Natural killer cell treated with Interleukin-12 subunit alpha and Interleukin-12 subunit beta and Interleukin-15 and Interleukin-18, amount 100 ng/mL, for 72 hours (primary cell): Measurements from ENCODE around the gene CRYBA4. TPM values are rescaled to one million over a fixed set of nuclear protein-coding genes. Genes with fewer than 3 reads are reported as not detected.
A peak's percentile ranks its signal among the peaks of the same experiment; 100 is the strongest.

Source experiments
- ATAC-seq, 2 donors: fragments of 150-1000 bp; cut with Tn5 transposase in 1 of 2; sonication (Bioruptor Pico), chemical (Tn5 transposase) in 1 of 2; 2 replicates each; pipeline ENCODE4 v1.10.0; 2021
- DNase-seq: peaks from one replicate; pipeline ENCODE4 v3.0.0; 2022; ENCODE audit warnings: low spot score
- H3K27ac Mint-ChIP-seq, 2 donors: 1 replicate in 1 of 2; 2 replicates in 1 of 2; pipeline ENCODE4 v1.8.0; 2022; ENCODE audit warnings: mixed read lengths in 2 of 2, mild to moderate bottlenecking in 1 of 2, moderate library complexity in 1 of 2
- H3K27me3 Mint-ChIP-seq, 2 donors: 1 replicate in 1 of 2; 2 replicates in 1 of 2; pipeline ENCODE4 v1.8.0; 2022; ENCODE audit warnings: mixed read lengths in 2 of 2
- H3K36me3 Mint-ChIP-seq: one replicate; pipeline ENCODE4 v1.8.0; 2022; ENCODE audit warnings: mixed read lengths
- H3K4me1 Mint-ChIP-seq, 2 donors: 1 replicate in 1 of 2; 2 replicates in 1 of 2; pipeline ENCODE4 v1.8.0; 2022; ENCODE audit warnings: low read depth in 2 of 2, mixed read lengths in 2 of 2, mild to moderate bottlenecking in 1 of 2
- H3K4me3 Mint-ChIP-seq: one replicate; pipeline ENCODE4 v1.8.0; 2022; ENCODE audit warnings: mixed read lengths
- H3K9me3 Mint-ChIP-seq: 2 replicates; pipeline ENCODE4 v1.8.0; 2022; ENCODE audit warnings: mixed read lengths
- total RNA-seq, 2 donors: library from RNA; stranded (reverse); gene quantifications; one replicate each; pipeline ENCODE4 v1.2.3, GENCODE V29; 2022

CRYBA4 gene
- total RNA-seq, 2 donors from 2014 or later, result not detected

DNA sequence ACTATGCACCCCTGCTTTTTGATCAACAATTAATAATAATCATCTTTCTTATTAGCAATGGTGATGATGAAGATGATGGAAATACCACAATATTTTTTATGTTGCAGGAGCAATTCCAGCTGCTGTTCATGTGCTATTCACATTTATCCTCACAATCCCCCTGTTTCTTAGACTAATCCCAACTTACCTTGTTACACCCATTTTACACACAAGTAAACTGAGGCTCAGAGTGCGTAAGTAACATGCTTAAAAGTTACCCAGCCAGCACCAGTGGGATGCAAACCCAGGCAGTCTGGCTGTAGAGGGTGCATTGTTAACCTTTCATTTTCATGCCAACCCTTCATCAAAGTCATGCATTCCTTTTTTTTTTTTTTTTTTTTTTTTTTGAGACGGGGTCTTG lies 1.6 kb upstream of the CRYBA4 start:
- Mint-ChIP-seq H3K4me3 (no peak overlapping the region), H3K27me3 (no peaks in the 10 kb centered on the region), H3K27ac (no peak overlapping the region), H3K4me1 (peaks cover 15 to 29% of the 10 kb centered on the region in 2 donors), H3K9me3 (no peaks in the 10 kb centered on the region), H3K36me3 (no peaks in the 10 kb centered on the region)
- ATAC-seq, result no peak
- DNase-seq, result no peak

DNA sequence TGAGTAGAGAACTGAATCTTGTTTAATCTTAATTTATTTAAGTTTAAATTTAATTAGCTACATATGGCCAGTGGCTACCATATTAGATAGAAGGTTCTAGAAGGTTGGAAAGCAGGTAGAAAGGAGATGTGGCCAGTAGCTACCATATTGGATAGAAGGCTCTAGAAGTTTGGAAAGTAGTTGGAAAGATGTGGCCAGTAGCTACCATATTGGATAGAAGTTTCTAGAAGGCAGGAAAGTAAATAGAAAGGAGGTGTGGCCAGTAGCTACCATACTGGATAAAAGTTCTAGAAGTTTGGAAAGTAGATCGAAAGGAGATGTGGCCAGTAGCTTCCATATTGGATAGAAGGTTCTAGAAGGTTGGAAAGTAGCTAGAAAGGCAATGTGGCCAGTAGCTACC lies 2.2 kb downstream of the CRYBA4 start:
- ATAC-seq (no peak), DNase-seq (no peak)
- H3K4me3 Mint-ChIP-seq, result no peak overlapping the region
- H3K27ac Mint-ChIP-seq, result no peak overlapping the region
- no peaks in the 10 kb centered on the region for H3K9me3 Mint-ChIP-seq
- no peaks in the 10 kb centered on the region for H3K36me3 Mint-ChIP-seq
- H3K4me1 Mint-ChIP-seq, result peaks cover 15 to 18% of the 10 kb centered on the region in 2 donors
- no peaks in the 10 kb centered on the region for H3K27me3 Mint-ChIP-seq

DNA sequence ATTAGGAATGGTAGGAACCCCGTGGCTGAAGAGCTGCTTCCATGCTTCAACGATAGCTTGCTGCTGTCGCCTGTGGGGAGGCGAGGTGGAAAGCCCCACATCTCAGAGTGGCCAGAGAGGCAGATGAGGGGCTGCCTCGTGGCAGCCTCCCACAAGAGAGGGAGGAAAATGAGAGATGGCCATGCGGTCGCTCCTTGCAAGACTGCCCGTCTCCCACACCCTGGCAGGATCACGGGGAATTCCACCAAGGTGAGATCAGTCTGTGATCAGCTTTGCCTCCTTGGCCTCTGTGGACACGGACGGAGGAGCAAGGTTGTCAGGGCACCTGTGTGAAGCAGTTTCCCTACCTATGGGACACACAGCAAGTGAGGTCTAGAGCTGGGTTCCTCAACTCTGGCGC lies 3.0 kb downstream of the CRYBA4 start:
- Mint-ChIP-seq H3K36me3 (no peaks in the 10 kb centered on the region), H3K4me3 (no peak overlapping the region), H3K9me3 (no peaks in the 10 kb centered on the region), H3K27ac (no peak overlapping the region), H3K27me3 (no peaks in the 10 kb centered on the region), H3K4me1 (peaks cover 14 to 17% of the 10 kb centered on the region in 2 donors)
- no peak for ATAC-seq
- no peak for DNase-seq

DNA sequence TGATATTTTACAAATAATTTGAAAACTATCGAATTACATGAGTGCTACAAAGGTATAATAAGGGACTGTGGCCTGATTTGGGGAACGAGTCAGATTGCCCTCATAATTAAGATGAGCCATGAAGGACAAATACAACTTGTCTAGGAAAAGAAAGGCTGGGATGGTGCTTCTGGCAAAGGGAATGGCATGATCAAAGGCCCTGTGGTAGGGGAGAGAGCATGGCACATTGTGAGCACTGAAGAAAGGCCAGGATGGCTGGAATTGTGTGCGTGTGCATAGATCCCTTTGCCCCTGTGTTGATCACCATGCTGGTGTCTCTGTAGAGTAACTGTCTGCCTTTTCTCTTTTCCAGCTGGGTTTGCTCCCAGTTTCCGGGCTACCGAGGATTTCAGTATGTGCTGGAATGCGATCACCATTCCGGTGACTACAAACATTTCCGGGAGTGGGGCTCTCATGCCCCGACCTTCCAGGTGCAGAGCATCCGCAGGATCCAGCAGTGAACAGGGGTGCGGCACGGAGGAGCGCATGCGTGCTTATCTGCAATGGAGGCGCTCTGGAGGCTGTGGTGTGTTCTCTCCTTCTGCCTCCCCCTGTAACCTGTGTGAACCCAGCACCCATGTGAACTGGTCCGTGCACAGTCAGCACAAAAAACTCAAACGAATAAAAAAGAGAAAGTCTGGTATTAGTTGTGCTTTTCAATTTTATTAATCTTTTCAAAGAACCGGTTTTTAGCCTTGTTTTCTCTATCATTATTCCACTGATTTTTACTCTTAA lies 8.4 kb downstream of the CRYBA4 start:
- Mint-ChIP-seq H3K36me3 (no peaks in the 10 kb centered on the region), H3K27me3 (no peaks in the 10 kb centered on the region), H3K4me3 (no peak overlapping the region), H3K27ac (no peak overlapping the region), H3K4me1 (peaks cover 17 to 33% of the 10 kb centered on the region in 2 donors), H3K9me3 (no peaks in the 10 kb centered on the region)
- ATAC-seq, result no peak
- DNase-seq, result no peak

DNA sequence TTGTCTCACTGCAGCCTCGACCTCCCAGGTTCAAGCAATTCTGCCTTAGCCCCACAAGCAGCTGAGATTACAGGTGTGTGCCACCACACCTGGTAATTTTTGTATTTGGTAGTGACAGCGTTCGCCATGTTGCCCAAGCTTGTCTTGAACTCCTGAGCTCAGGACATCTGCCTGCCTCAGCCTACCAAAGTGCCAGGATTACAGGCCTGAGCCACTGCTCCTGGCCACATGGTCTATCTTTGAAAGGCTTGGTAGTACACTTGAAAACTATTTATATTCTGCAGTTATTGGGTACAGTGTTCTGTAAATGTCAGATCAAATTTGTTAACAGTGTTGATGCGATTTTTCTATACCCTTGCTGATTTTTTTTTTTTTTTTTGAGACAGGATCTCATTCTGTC lies 9.5 kb downstream of the CRYBA4 start:
- Mint-ChIP-seq H3K27ac (no peak overlapping the region), H3K4me1 (peaks cover 17 to 33% of the 10 kb centered on the region in 2 donors), H3K9me3 (no peaks in the 10 kb centered on the region), H3K4me3 (no peak overlapping the region), H3K36me3 (no peaks in the 10 kb centered on the region), H3K27me3 (no peaks in the 10 kb centered on the region)
- DNase-seq (no peak), ATAC-seq (no peak)

DNA sequence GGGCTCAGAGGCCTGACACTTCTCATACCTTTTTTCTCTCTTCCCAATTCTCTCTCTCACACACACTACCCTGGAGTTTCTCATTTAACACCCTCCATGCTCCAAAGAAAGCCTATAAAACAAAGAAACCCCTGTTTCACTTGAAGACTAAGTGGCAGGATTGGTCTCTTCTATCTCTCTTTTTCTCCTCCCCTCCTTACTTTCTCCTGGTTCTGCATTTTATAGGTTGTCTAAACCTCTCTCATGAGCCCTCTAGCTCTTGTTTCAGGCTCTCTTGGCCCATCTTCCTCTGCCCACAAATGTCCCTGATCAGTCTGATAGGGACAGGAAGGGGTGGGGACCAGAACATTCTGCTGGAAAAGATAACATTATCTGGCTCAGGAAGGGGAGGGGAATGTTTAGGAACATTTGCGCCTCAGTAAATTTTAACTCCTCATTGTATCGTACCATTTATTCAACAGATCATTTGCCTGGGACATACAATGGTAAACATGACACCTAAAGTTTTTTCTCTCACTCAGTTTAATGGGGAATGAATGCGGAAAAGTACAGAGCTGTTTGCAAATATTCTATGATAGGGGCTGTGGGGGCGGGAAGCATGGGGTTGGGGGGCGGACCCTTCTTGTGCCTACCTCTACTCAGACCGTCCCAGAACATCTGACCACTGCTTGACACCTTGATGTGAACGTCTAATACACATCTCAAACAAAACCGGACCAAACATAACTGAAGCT lies 10.8 kb downstream of the CRYBA4 start:
- no peaks in the 10 kb centered on the region for H3K27me3 Mint-ChIP-seq
- no peak for ATAC-seq
- H3K4me3 Mint-ChIP-seq, result no peak overlapping the region
- H3K36me3 Mint-ChIP-seq, result no peaks in the 10 kb centered on the region
- DNase-seq, result no peak
- H3K4me1 Mint-ChIP-seq, result peaks cover 17 to 33% of the 10 kb centered on the region in 2 donors
- peak overlapping the region in 1 of 2 donors; percentile 10 for H3K27ac Mint-ChIP-seq
- H3K9me3 Mint-ChIP-seq, result no peaks in the 10 kb centered on the region

DNA sequence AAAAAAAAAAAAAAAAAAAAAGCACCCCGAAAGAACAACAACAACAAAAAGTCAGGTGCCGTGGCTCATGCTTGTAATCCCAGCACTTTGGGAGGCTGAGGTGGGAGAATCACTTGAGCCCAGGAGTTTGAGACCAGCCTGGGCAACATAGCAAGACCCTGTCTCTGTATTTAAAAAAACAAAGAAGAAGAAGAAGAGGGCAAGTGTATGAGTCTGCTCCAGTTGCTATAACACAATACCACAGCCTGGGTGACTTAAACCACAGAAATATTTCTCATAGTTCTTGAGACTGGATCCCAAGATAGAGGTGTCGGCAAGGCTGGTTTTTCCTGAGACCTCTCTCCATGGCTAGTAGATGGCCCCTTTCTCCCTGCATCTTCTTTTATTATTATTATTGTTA lies 12.4 kb downstream of the CRYBA4 start:
- H3K27ac Mint-ChIP-seq, result peak overlapping the region in 1 of 2 donors; percentile 4
- H3K4me1 Mint-ChIP-seq, result peaks cover 7 to 22% of the 10 kb centered on the region in 2 donors
- H3K4me3 Mint-ChIP-seq, result no peak overlapping the region
- H3K36me3 Mint-ChIP-seq, result no peaks in the 10 kb centered on the region
- no peak for ATAC-seq
- H3K9me3 Mint-ChIP-seq, result no peaks in the 10 kb centered on the region
- no peaks in the 10 kb centered on the region for H3K27me3 Mint-ChIP-seq
- no peak for DNase-seq

DNA sequence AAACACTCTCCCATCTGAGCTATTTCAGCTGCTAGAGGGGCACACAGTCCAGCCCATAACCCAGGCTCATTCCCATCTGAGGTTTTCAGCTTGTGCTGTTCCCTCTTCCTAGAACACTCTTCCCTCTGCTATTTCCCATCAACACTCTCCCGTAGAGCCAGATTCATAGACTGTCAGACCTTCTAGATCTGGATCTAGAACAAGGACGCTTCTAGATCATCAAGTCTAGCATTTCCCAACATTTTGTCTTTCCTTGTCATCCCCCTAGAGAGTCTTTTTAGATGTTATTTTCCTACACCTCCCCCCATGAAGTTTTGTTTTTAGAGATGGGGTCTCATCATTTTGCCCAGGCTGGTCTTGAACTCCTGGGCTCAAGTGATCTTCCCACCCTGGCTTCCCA lies 13.4 kb downstream of the CRYBA4 start:
- Mint-ChIP-seq H3K27me3 (no peaks in the 10 kb centered on the region), H3K36me3 (no peaks in the 10 kb centered on the region), H3K4me3 (no peak overlapping the region), H3K27ac (peak overlapping the region in 1 of 2 donors; percentile 23), H3K9me3 (no peaks in the 10 kb centered on the region), H3K4me1 (peaks cover 10 to 22% of the 10 kb centered on the region in 2 donors)
- DNase-seq, result no peak
- ATAC-seq, result no peak

DNA sequence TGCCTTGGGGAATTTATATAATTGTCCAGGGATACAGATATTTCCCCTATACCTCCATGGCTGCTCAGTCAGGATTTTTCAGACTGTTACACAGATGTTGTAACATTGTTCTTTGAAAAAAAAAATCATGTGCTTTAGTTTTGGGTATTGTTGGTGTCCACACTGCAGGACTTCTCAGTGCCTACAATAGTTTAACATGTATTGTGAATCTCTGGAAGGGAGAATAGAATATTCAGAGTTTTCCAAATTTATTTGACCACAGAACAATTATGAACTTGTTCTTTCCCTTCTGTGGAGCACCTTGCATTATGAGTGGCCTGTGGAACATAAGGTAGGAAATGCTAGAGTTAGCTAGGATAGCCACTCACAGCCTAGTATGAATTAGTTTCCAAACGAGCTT lies 14.5 kb downstream of the CRYBA4 start:
- H3K27me3 Mint-ChIP-seq, result no peaks in the 10 kb centered on the region
- DNase-seq (no peak), ATAC-seq (no peak)
- no peak overlapping the region for H3K4me3 Mint-ChIP-seq
- H3K27ac Mint-ChIP-seq, result no peak overlapping the region
- peaks cover 16 to 22% of the 10 kb centered on the region in 2 donors for H3K4me1 Mint-ChIP-seq
- H3K9me3 Mint-ChIP-seq, result no peaks in the 10 kb centered on the region
- no peaks in the 10 kb centered on the region for H3K36me3 Mint-ChIP-seq

DNA sequence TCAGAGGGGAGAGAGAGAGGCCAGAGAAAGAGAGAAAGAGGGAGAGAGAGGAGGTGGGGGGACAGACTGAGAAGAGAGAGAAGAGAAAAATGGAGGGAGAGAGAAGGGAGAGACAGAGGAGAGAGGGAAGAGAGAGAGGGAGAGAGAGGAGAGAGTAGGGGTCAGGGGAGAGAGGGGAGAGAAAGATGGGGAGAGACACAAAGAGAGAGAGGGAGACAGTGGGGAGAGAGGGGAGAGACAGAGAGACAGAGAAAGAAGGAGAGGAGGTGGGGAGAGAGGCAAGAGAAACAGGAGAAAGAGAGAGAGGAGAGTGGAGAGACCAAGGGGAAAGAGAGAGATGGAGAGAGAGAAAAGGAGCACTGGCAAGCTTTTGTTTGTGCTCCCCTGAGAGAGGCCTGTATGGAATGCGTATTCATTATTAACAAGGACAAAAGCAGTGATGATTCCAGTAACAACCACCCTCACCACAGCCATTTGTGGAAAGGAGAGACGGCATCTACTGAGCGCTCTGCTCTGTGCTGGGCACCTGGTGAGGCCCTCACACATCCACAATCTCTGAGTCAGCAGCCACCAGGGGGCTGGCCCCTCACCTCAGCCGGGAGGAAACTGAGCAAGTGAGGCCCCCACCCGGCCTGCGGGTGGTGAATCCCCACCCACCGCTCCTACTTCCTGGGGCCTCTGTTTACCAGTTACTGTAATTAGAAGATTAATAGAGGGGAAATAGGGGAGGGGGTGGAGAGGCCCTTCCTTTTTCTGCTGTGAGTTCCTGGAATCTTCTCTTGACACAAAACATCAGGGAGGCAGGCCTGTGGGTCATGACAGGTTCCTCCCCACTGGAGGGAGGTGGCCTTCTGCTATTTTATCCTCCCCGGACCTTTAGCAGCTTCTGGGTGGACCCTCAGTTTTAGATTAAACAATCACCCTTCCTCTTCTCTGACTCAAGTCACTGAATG lies 21.0 kb downstream of the CRYBA4 start:
- Mint-ChIP-seq H3K27ac (peak overlapping the region; percentile 99), H3K4me3 (peak overlapping the region; percentile 84), H3K4me1 (peaks cover 63 to 67% of the 10 kb centered on the region in 2 donors), H3K9me3 (no peaks in the 10 kb centered on the region), H3K27me3 (no peaks in the 10 kb centered on the region), H3K36me3 (no peaks in the 10 kb centered on the region)
- peak; percentile 90 for DNase-seq
- peak; percentile 88 to 93 for ATAC-seq

DNA sequence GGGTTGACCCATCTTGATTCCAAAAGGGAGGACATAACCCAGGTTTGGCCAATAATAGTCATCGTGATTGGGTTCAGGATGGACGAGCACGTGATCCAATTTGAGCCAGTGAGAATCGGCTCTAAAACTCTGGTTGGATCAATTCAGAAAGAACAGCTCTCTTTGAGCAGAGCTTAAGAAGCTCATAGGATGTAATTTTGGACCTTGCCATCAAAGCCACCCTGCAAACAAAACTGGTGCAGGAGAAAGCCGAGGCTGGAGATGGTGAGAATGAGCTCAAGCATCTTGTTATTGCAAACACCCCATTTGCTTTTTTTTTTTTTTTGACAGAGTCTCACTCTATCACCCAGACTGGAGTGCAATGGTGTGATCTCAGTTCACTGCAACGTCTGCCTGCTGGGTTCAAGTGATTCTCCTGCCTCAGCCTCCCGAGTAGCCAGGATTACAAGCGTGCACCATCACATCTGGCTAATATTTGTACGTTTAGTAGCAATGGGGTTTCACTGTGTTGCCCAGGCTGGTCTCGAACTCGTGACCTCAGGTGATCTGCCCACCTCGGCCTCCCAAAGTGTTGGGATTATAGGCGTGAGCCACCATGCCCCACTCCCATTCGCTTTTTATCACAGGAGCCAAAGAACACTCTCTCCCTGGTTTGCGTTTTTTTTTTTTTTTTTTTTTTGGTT lies 21.8 kb downstream of the CRYBA4 start:
- no peaks in the 10 kb centered on the region for H3K36me3 Mint-ChIP-seq
- H3K27ac Mint-ChIP-seq, result peak overlapping the region; percentile 99
- no peak for DNase-seq
- H3K4me1 Mint-ChIP-seq, result peaks cover 71 to 75% of the 10 kb centered on the region in 2 donors
- H3K4me3 Mint-ChIP-seq, result peak overlapping the region; percentile 84
- no peaks in the 10 kb centered on the region for H3K9me3 Mint-ChIP-seq
- H3K27me3 Mint-ChIP-seq, result no peaks in the 10 kb centered on the region
- ATAC-seq, result peak in 1 of 2 donors; percentile 4

DNA sequence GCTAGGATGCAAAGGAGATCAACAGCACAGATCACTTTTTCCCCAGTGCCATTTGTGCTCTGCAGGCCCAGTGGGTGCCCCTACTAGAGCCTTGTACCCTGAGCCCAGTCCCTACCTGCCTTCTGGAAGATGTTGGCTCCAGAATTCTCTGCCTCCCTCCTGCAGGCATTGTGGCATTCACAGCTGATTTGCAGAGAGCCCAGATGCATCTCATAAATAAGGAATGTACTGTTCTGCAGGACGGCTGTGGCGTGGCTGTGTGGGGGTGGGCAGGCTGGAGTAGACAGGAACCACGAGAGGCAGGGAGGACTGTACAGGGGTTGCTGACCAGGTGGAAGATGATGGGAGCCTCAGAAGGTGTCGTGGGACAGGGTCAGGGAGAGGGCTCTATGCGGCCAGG lies 24.4 kb downstream of the CRYBA4 start:
- H3K9me3 Mint-ChIP-seq, result no peaks in the 10 kb centered on the region
- no peak overlapping the region for H3K27ac Mint-ChIP-seq
- H3K4me3 Mint-ChIP-seq, result no peak overlapping the region
- H3K27me3 Mint-ChIP-seq, result peaks cover 0 to 2% of the 10 kb centered on the region in 2 donors
- DNase-seq (no peak), ATAC-seq (no peak)
- H3K36me3 Mint-ChIP-seq, result no peaks in the 10 kb centered on the region
- H3K4me1 Mint-ChIP-seq, result peaks cover 75 to 92% of the 10 kb centered on the region in 2 donors

DNA sequence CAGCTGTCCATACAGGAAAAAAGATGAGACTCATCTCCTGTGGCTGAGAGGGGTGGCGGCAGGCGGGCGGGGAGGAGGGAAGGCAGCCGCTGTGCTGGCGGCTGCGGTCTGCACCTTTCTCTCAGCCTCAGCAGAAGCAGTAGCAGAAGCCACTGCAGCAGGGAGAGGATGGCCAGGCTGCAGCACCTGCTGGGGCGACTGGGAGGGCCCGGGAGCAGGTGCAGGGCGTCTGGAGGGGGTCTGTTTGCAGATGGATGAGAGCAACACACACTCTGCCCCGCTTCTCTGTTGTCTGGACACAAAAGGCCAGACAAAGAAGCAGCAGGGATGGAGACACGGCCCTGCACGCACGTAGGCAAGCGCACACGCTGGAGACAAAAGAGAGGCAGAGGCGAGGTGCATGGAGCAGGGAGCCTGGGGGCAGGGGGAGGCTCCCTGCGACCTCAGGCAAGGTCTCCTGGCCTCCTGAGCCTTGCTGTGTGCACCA lies 26.3 kb downstream of the CRYBA4 start:
- ATAC-seq (peak; percentile 65 to 67), DNase-seq (no peak)
- no peaks in the 10 kb centered on the region for H3K36me3 Mint-ChIP-seq
- peak overlapping the region; percentile 15 to 59 for H3K27ac Mint-ChIP-seq
- H3K4me3 Mint-ChIP-seq, result peak overlapping the region; percentile 46
- H3K9me3 Mint-ChIP-seq, result no peaks in the 10 kb centered on the region
- peaks cover 0 to 3% of the 10 kb centered on the region in 2 donors for H3K27me3 Mint-ChIP-seq
- H3K4me1 Mint-ChIP-seq, result peaks cover 58 to 77% of the 10 kb centered on the region in 2 donors
